Measurements from ENCODE around the gene MDM1.

The MDM1 gene

DNA sequence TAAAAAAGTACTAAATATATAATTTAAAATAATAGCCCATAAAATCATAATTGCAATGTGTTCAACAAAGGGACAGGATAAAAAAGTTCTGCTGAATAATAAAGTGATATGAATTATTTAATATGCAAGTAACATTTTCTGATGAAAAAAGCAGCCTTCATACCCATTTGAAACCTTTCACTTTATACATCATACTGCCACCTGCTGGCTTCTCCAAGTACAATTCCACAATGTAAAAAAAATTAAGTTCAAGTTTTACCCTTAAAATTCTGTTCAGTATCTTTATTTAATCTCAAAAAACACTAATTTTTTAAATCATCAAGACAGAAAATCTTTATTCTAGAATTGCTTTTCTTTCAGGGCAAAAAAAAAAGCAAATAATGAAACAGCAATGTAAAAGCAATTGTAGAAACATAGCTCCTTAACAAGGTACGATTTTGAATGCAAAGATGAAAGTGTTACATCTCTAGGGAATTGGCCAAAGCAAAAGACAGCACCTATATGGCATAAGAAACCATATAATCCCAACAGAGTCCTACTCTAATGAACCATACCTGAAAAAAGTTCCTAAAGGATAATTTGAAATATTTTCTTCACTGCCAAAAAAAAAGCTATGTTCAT, 15.0 kb downstream of the MDM1 start:
- Histone ChIP-seq H3K9me3 (ENCODE audit: control insufficient read depth, insufficient read depth, low read depth, low read length) (no peaks in the 10 kb centered on the region), H3K4me1 (ENCODE audit: control insufficient read depth, insufficient read depth, low read length) (no peaks in the 10 kb centered on the region; the same call in 1 of the 2 replicates), H3K27me3 (ENCODE audit: control insufficient read depth, insufficient read depth, low read length) (no peaks in the 10 kb centered on the region), H3K4me3 (ENCODE audit: low read depth, low read length) (no peak overlapping the region), H3K9ac (ENCODE audit: low read length) (no peak overlapping the region), H3K36me3 (ENCODE audit: control insufficient read depth, insufficient read depth, low read length) (peaks cover 23% of the 10 kb centered on the region), H3K27ac (ENCODE audit: low read depth, low read length) (no peak overlapping the region)

DNA sequence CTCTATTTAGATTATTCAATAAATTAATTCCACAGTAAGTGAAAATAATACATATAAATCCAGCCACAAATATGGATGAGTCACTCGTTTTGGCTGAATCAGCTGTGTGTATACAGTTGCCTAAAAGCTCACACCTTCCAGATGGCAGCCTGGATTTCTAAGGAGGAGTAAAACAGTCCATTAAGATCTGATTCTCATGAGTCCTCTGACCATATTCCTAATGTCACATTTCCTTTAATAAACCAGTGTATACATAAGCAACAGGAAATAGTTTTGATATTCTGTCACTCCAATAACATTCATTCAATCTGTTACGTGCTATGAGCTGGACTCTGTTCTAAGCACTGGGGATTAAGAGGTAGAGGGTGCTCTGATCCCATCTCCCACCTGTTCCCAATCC, 21.8 kb downstream of the MDM1 start:
- H3K9ac ChIP-seq (ENCODE audit: low read length): no peak overlapping the region
- H3K27me3 ChIP-seq (ENCODE audit: control insufficient read depth, insufficient read depth, low read length): no peaks in the 10 kb centered on the region
- no peaks in the 10 kb centered on the region for H3K9me3 ChIP-seq (ENCODE audit: control insufficient read depth, insufficient read depth, low read depth, low read length)
- peaks cover 51% of the 10 kb centered on the region for H3K36me3 ChIP-seq (ENCODE audit: control insufficient read depth, insufficient read depth, low read length)
- H3K4me3 ChIP-seq (ENCODE audit: low read depth, low read length): no peak overlapping the region
- no peaks in the 10 kb centered on the region for H3K4me1 ChIP-seq (ENCODE audit: control insufficient read depth, insufficient read depth, low read length)
- no peak overlapping the region for H3K27ac ChIP-seq (ENCODE audit: low read depth, low read length)

DNA sequence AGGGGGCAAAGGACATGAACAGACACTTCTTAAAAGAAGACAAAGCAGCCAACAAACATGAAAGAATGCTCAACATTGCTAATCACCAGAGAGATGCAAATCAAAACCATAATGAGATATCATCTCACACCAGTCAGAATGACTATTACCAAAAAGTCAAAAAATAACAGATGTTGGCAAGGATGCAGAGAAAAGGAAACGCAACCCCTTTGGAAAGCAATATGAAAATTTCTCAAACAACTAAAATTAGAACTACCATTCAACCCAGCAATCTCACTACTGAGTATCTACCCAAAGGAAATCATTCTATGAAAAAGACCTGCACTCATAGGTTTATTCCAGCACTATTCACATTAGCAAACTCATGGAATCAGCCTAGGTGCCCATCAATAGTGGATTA, 25.6 kb downstream of the MDM1 start:
- Histone ChIP-seq H3K27me3 (ENCODE audit: control insufficient read depth, insufficient read depth, low read length) (no peaks in the 10 kb centered on the region), H3K9me3 (ENCODE audit: control insufficient read depth, insufficient read depth, low read depth, low read length) (no peaks in the 10 kb centered on the region), H3K36me3 (ENCODE audit: control insufficient read depth, insufficient read depth, low read length) (peaks cover 33% of the 10 kb centered on the region), H3K9ac (ENCODE audit: low read length) (no peak overlapping the region), H3K4me1 (ENCODE audit: control insufficient read depth, insufficient read depth, low read length) (no peaks in the 10 kb centered on the region), H3K27ac (ENCODE audit: low read depth, low read length) (no peak overlapping the region), H3K4me3 (ENCODE audit: low read depth, low read length) (no peak overlapping the region)

DNA sequence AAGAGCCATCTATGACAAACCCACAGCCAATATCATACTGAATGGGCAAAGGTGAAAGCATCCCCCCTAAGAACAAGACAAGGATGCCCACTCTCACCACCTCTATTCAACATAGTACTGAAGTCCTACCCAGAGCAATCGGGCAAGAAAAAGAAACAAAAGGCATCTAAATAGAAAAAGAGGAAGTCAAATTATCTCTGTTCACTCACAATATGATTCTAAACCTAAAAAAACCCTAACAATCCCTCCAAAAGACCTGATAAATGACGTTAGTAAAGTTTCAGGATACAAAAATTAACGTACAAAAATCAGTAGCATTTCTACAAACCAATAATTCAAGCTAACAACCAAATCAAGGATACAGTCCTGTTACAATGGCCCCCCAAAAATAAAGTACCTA, 26.9 kb downstream of the MDM1 start:
- Histone ChIP-seq H3K27ac (ENCODE audit: low read depth, low read length) (no peak overlapping the region), H3K27me3 (ENCODE audit: control insufficient read depth, insufficient read depth, low read length) (no peaks in the 10 kb centered on the region), H3K36me3 (ENCODE audit: control insufficient read depth, insufficient read depth, low read length) (peaks cover 20% of the 10 kb centered on the region), H3K4me3 (ENCODE audit: low read depth, low read length) (no peak overlapping the region), H3K9ac (ENCODE audit: low read length) (no peak overlapping the region), H3K9me3 (ENCODE audit: control insufficient read depth, insufficient read depth, low read depth, low read length) (no peaks in the 10 kb centered on the region), H3K4me1 (ENCODE audit: control insufficient read depth, insufficient read depth, low read length) (no peaks in the 10 kb centered on the region)

DNA sequence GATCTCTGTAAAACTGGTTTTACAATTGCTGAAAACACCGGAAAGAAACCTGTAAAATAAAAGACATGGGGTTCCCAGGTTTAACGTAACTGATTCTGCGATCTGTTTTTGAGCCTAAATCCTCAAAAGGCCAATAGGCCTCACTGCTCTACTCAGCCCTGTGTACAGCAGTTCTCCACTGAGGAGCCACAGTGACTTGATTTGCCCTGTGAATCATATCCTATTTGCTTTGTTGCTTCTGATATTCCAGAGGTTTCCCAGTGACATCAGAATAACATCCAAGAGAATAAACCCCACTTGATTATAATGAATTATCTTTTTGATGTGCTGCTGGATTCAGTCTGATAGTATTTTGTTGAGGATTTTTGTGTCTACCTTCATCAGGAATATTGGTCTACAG, 27.5 kb downstream of the MDM1 start:
- Histone ChIP-seq H3K9me3 (ENCODE audit: control insufficient read depth, insufficient read depth, low read depth, low read length) (no peaks in the 10 kb centered on the region), H3K4me3 (ENCODE audit: low read depth, low read length) (no peak overlapping the region), H3K36me3 (ENCODE audit: control insufficient read depth, insufficient read depth, low read length) (peaks cover 14% of the 10 kb centered on the region), H3K27ac (ENCODE audit: low read depth, low read length) (no peak overlapping the region), H3K9ac (ENCODE audit: low read length) (no peak overlapping the region), H3K27me3 (ENCODE audit: control insufficient read depth, insufficient read depth, low read length) (no peaks in the 10 kb centered on the region), H3K4me1 (ENCODE audit: control insufficient read depth, insufficient read depth, low read length) (no peaks in the 10 kb centered on the region)

DNA sequence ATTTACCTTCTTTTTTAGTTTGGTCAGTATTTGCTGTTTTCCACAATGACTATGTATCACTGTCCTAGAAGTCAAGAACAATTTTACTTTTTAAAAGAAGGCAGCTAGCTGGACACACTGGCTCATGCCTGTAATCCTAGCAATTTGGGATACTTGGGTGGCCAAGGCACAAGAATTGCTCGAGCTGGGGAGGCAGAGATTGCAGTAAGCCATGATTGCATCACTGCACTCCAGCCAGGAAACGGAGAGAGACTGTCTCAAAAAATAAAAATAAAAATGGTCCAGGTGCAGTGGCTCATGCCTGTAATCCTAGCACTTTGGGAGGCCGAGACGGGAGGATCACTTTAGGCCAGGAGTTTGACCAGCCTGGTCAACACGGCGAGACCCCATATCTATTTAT, 28.3 kb downstream of the MDM1 start:
- Histone ChIP-seq H3K36me3 (ENCODE audit: control insufficient read depth, insufficient read depth, low read length) (peaks cover 12% of the 10 kb centered on the region), H3K9me3 (ENCODE audit: control insufficient read depth, insufficient read depth, low read depth, low read length) (no peaks in the 10 kb centered on the region), H3K4me3 (ENCODE audit: low read depth, low read length) (no peak overlapping the region), H3K9ac (ENCODE audit: low read length) (no peak overlapping the region), H3K4me1 (ENCODE audit: control insufficient read depth, insufficient read depth, low read length) (no peaks in the 10 kb centered on the region), H3K27me3 (ENCODE audit: control insufficient read depth, insufficient read depth, low read length) (no peaks in the 10 kb centered on the region), H3K27ac (ENCODE audit: low read depth, low read length) (no peak overlapping the region)

DNA sequence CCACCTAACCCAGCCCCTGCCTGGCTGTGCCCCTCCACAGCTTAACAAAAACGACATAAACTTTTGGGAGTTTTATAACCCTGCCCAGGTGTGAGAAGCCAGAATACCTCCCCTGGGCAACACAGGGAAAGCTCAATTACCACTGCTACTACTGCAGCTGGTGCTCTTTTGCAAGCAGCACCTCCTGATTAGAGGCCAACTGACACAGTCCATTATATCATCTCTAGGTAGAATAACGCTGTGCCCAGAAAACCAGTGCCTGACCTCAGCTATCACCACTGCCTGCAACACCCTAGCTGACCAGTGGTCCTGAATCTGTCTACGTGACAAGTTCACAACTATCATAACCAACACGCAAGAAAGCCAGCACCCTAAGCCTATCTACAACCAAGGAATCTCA, 34.2 kb downstream of the MDM1 start:
- Histone ChIP-seq H3K9me3 (ENCODE audit: control insufficient read depth, insufficient read depth, low read depth, low read length) (no peaks in the 10 kb centered on the region), H3K4me3 (ENCODE audit: low read depth, low read length) (no peak overlapping the region), H3K4me1 (ENCODE audit: control insufficient read depth, insufficient read depth, low read length) (no peaks in the 10 kb centered on the region), H3K27ac (ENCODE audit: low read depth, low read length) (no peak overlapping the region), H3K27me3 (ENCODE audit: control insufficient read depth, insufficient read depth, low read length) (no peaks in the 10 kb centered on the region), H3K36me3 (ENCODE audit: control insufficient read depth, insufficient read depth, low read length) (peaks cover 9% of the 10 kb centered on the region; the same call in 1 of the 2 replicates), H3K9ac (ENCODE audit: low read length) (no peak overlapping the region)

DNA sequence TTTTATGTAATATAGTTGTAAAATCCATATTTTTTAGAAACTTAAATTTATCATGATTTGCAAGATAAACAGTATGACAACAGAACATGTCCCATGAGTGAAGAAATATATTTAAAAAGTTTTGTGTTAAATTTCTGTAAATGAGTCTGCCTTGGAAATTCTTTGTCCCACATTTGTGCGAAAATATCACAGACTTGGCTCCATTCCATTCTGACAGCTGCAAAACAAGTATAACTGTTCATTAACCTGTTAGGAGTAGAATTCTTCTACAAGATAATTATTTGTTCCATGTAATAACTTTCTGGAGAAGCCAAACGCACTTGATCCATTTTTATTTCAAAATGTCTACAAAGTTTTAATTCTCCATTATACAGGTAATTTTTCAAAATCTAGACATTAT, 37.9 kb downstream of the MDM1 start:
- Histone ChIP-seq H3K27me3 (ENCODE audit: control insufficient read depth, insufficient read depth, low read length) (no peaks in the 10 kb centered on the region), H3K9ac (ENCODE audit: low read length) (no peak overlapping the region), H3K27ac (ENCODE audit: low read depth, low read length) (no peak overlapping the region), H3K4me1 (ENCODE audit: control insufficient read depth, insufficient read depth, low read length) (no peaks in the 10 kb centered on the region), H3K36me3 (ENCODE audit: control insufficient read depth, insufficient read depth, low read length) (0 out of 2 replicates have a peak, but pooled peaks cover 3% of the 10 kb centered on the region), H3K9me3 (ENCODE audit: control insufficient read depth, insufficient read depth, low read depth, low read length) (no peaks in the 10 kb centered on the region), H3K4me3 (ENCODE audit: low read depth, low read length) (no peak overlapping the region)

DNA sequence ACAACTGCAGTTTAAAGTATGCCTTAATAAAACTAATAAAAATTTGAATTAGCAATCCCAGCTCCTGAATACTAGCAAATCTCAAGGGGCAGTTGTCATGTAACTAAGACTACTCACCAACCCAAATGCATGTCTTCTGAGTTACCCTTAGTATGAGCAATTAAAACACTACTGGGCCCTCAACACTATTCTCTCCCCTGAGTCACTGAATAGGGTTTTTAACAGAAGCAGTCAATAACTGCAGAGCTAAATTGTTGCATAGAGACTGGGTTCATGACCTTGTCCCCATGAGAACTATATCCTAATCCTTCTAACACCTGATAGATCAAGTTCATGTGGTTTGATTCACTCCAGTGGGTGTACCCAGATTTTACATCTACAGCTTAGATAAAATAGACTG, 38.8 kb downstream of the MDM1 start:
- 0 out of 2 replicates have a peak, but pooled peaks cover 3% of the 10 kb centered on the region for H3K36me3 ChIP-seq (ENCODE audit: control insufficient read depth, insufficient read depth, low read length)
- no peaks in the 10 kb centered on the region for H3K9me3 ChIP-seq (ENCODE audit: control insufficient read depth, insufficient read depth, low read depth, low read length)
- no peaks in the 10 kb centered on the region for H3K27me3 ChIP-seq (ENCODE audit: control insufficient read depth, insufficient read depth, low read length)
- H3K27ac ChIP-seq (ENCODE audit: low read depth, low read length): no peak overlapping the region
- no peak overlapping the region for H3K9ac ChIP-seq (ENCODE audit: low read length)
- no peak overlapping the region for H3K4me3 ChIP-seq (ENCODE audit: low read depth, low read length)
- no peaks in the 10 kb centered on the region for H3K4me1 ChIP-seq (ENCODE audit: control insufficient read depth, insufficient read depth, low read length)

DNA sequence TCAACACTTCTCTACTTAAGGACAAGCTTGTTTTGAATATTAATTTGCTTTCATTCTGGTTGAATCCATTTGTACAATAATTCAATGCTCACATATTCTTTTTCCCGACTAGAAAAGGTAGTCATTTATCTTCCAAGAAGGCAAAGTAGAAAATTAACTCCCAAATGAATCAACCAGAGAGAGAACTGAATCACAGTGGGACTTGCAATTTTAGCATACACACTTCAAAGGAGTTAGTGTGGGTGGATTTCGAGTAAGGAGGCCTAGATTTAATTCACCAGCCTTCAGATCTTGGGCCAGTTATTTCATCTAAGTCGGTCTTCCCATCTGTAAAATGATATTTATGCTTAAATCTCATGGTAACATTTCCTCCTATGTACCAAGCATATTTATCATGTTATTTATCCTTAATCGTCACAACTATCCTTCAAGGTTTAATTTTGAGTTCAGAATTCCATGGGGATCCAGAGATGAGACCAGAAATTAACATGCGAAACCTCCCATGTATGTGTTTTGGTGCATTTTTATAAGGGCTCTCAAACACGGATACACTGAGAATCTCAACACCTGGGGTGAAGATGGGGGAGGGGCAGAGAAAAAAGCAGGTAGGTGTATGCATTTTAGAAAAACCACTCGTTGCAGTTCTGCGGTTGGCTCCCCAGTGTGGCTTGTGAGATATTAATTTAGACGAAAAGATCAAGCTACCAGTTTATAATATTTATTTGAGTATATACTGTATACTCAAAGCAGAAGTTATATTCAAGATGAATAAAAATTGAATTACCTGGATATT, 39.8 kb downstream of the MDM1 start:
- no peaks in the 10 kb centered on the region for H3K4me1 ChIP-seq (ENCODE audit: control insufficient read depth, insufficient read depth, low read length)
- no peaks in the 10 kb centered on the region for H3K9me3 ChIP-seq (ENCODE audit: control insufficient read depth, insufficient read depth, low read depth, low read length)
- no peak overlapping the region for H3K4me3 ChIP-seq (ENCODE audit: low read depth, low read length)
- H3K27ac ChIP-seq (ENCODE audit: low read depth, low read length): no peak overlapping the region
- no peaks in the 10 kb centered on the region for H3K27me3 ChIP-seq (ENCODE audit: control insufficient read depth, insufficient read depth, low read length)
- H3K9ac ChIP-seq (ENCODE audit: low read length): no peak overlapping the region
- H3K36me3 ChIP-seq (ENCODE audit: control insufficient read depth, insufficient read depth, low read length): 0 out of 2 replicates have a peak, but pooled peaks cover 3% of the 10 kb centered on the region

DNA sequence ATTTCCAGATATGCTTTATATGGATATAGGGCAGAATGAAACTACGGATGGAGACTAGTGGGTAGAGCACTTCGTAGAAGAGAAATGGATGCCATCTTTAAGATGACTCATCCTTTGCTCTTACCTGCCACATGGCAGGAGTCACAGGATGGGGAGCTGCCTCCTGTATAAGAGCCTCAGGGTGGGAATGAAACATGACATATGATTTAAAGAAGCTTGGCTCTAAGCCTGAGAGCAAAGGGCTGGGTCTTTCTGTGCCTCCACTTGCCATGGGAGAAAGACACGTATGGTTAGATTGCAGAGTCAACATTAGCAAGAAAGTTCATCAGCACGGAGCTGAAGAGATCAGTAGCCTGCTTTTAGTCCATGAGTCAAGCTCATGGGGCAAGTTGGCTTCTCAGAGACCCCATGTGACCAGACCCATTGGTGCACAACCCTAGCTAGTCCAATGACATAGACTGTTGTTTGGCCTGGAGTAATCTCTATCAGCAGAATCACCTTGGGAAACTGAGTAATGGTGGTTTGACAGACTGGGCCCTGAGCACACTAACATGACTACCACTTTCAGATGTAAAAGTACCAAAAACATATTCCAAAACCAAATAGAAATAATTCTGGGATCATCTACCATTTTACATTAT, 40.6 kb downstream of the MDM1 start:
- H3K9me3 ChIP-seq (ENCODE audit: control insufficient read depth, insufficient read depth, low read depth, low read length): no peaks in the 10 kb centered on the region
- no peaks in the 10 kb centered on the region for H3K4me1 ChIP-seq (ENCODE audit: control insufficient read depth, insufficient read depth, low read length)
- no peak overlapping the region for H3K4me3 ChIP-seq (ENCODE audit: low read depth, low read length)
- H3K9ac ChIP-seq (ENCODE audit: low read length): no peak overlapping the region
- H3K36me3 ChIP-seq (ENCODE audit: control insufficient read depth, insufficient read depth, low read length): 0 out of 2 replicates have a peak, but pooled peaks cover under 1% of the 10 kb centered on the region
- H3K27me3 ChIP-seq (ENCODE audit: control insufficient read depth, insufficient read depth, low read length): no peaks in the 10 kb centered on the region
- H3K27ac ChIP-seq (ENCODE audit: low read depth, low read length): no peak overlapping the region
